GM21381 (cell line): ENCODE data around the gene AUP1.

Source experiments
- ATAC-seq: cut with Tn5 transposase; IDR thresholded peaks from one replicate; pipeline ENCODE4 v1.9.1; 2021; ENCODE audit warnings: mild to moderate bottlenecking, moderate library complexity; ENCODE audit not compliant: unreplicated experiment

The AUP1 gene

GRCh38 chr2:74558284-74559230 is 29.1 kb upstream of the AUP1 start:
- ATAC-seq = no peak

- no peak for ATAC-seq
Observed at GRCh38 chr2:74556831-74557370, 27.4 kb upstream of the AUP1 start.

- no peak for ATAC-seq
Observed at GRCh38 chr2:74556159-74556558, 26.7 kb upstream of the AUP1 start.

DNA sequence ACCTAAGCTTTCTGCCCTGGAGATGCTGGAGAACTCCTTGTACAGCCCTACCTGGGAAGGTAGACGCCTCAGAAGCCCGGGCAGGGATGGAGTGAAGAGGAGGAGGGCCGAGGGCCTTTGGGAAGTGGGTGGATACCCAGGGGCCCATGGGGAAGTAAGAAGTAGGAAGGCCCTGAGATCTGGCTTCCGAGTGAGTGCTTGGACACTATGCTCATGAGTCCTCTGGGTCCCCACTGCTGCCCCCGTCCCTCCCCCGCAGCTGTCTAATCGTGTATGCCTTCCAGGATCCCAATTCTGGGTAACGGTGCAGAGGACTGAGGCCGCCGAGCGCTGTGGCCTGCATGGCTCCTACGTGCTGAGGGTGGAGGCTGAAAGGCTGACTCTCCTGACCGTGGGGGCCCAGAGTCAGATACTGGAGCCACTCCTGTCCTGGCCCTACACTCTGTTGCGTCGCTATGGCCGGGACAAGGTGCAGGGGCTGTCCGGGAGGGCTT is 26.2 kb upstream of the AUP1 start:
- no peak for ATAC-seq

GRCh38 chr2:74554820-74555531 is 25.5 kb upstream of the AUP1 start:
- ATAC-seq = peak; percentile 32

DNA sequence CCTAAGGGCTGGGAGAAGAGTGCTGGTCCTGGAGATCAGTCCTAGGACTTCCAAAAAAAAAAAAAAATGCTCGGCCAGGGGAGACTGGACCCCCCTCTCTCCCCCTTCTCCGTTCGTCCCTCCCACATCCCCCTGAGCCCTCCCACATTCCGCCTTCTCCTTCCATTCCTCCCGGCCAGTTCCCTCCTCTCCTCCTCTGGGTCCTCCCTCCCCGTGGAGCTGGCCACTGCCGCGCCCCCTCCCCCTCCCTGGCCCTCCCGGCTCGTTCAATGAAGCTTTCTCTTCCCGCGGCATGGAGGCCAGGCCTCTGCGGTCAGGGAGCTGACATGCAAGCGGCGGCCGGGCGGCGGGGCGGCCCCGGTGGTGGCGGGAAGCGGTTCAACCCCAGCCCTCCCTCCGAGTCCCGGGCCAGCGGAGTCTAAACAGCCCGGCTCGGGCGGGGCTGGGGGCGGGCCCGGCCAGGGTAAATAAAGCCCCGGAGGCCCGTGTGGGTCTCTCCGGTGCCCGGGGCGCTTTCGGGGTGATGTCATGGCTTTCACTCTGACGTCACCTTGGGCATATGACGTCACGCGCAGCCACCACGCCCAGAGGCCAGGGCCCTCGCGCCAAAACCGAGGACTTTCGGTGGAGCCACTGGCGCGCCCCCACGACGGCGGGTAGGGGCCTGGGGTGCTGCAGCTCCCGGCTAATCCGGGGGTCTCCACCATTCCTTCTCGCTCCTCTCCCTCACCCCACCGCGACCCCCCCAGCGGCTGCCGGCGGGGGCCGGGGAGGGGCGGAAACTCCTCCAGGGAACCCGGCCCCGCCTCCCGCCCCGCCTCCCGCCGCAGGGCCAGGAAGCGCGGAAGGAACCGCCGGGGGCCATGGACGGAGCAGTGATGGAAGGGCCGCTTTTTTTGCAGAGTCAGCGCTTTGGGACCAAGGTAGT is 24.6 kb upstream of the AUP1 start, which contains the start of the genes DOK1 and LOXL3:
DOK1 (plus strand) TSS at position 829 of the 928 bp plus-strand sequence; CDS start at position 864, 35 bp downstream.
LOXL3 (minus strand) TSS at position 51 of the 928 bp plus-strand sequence. CDS start 1,308 bp downstream, outside the sequence.
- ATAC-seq = peak; percentile 56

DNA sequence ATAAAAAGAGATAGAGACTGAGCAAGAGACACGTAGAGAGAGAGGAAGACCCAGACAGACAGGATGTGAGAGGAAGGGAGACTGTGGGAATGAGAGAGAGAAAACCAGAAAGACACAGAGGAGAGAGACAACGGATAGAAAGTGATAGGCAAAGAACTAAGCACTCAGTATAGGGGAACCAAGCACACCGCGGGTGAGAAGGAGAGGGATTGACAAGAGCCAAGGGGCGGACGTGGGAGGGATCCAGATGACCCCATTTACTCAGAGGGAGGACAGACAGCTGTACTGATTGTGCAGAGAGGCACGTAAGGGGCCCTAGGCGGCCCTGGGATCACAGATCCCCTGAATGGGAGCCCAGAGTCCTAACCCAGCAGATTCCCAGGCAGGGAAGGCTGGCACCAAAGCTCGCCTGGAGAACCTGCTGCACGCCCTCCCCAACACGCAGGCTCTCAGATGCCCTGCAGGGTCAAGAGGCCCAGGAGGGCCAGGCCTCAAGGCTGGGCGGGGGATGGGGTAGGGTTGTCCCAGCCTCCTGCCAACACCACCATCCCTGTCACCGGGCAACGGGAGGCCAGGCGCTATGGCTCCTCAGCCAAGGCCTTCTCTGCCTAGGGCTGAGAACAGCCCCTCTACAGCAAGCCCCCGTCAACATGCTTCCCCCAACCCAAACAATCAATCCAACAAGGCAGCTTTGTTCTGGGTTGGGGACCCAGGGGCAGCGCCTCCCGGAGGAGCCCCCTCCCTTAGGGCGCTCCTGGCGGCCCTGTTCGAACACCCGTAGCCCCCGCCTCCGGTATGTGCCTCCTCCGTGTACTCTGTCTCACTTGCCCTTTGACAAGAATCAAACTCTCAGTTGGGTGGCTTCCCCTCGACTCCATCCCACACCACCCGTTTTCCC is 23.7 kb upstream of the AUP1 start:
- ATAC-seq = no peak

GRCh38 chr2:74551942-74552913 is 22.7 kb upstream of the AUP1 start:
- no peak for ATAC-seq

DNA sequence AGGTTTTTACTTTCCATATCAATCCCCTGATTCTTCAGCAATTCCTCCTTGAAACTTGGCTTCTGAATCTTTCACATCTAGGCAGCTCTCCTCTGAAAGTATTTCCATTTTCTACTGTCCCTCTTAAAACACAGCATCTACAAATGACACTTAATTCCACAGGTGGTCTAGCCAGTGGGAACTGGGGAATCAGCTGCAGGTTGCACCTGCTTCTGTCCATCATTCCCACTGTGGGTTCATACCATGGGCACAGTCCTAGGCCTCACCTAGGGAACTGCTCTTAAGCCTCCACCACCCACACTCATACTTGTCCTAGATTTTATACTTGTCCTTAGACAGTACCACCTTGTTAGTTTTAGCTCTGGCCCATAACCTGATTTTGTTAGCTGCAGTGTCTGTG is 22.0 kb upstream of the AUP1 start:
- no peak for ATAC-seq

GRCh38 chr2:74550231-74550630 is 20.7 kb upstream of the AUP1 start:
- no peak for ATAC-seq

- no peak for ATAC-seq
Observed at GRCh38 chr2:74548900-74549826, 19.7 kb upstream of the AUP1 start.

- no peak for ATAC-seq
Observed at GRCh38 chr2:74548285-74548899, 18.9 kb upstream of the AUP1 start.

- ATAC-seq = no peak
Observed at GRCh38 chr2:74546004-74546403, 16.5 kb upstream of the AUP1 start.

- ATAC-seq = no peak
Observed at GRCh38 chr2:74544634-74545033, 15.1 kb upstream of the AUP1 start.

DNA sequence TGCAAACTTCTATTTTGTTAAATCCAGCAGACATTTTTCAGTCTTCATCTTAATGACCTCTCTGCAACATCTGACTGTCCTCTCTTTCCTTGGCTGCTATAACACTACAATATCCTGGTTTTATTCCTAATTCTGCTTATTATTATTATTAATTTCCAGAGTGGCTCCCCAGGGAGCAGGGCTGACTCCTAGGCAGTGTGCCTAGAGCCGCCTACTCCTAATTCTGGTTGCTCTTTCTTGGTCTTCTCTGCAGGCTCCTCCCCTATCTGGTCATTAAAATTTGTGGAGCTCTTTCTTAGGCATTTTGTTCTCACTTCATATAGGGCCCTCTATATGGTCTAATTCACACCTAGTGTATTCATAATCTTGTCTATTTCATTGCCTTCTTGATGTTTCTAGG is 13.5 kb upstream of the AUP1 start:
- ATAC-seq = no peak

DNA sequence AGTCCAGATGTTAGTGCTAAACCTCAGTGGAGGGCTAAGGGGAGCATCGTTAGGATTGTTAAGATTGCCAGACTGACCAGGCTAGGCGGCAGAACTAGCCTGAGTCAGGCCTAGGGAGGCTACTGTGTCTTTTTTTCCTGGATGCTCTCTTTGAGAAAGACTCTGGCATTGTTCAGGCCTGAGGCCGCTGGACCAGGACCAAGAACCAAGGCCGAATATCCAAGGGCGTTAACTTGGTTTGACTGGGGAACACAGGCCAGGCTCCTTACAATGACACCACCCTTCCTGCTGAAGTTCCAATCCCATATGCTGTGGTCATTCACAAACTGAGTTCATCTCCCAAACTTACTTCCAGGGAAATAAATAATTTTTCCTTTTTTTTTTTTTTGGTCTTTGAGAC is 10.8 kb upstream of the AUP1 start:
- ATAC-seq = no peak
